ENCODE results near the gene CCDC9.
A peak's percentile ranks its signal among the peaks of the same experiment; 100 is the strongest.

Gene CCDC9

DNA sequence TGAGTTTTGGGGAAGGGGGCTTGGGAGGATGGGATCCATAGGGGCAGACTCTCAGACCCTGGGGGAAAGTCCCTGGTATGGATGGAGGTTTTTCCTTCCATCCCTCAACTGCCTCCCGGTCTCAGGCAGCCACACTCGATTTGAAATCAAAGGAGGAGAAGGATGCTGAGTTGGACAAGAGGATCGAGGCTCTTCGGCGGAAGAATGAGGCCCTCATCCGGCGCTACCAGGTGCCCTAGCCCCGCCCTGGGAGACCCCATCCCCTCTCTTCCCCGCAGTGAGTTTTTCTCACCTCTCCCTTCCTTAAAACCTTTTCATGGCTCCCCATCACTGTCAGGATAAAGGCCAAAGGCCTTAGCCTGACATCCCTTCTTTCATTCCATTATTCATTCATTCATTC, 2.1 kb downstream of the CCDC9 start:
- DNase-seq (ENCODE audit: low spot score): no peak
- TF ChIP-seq, protein P1, sequence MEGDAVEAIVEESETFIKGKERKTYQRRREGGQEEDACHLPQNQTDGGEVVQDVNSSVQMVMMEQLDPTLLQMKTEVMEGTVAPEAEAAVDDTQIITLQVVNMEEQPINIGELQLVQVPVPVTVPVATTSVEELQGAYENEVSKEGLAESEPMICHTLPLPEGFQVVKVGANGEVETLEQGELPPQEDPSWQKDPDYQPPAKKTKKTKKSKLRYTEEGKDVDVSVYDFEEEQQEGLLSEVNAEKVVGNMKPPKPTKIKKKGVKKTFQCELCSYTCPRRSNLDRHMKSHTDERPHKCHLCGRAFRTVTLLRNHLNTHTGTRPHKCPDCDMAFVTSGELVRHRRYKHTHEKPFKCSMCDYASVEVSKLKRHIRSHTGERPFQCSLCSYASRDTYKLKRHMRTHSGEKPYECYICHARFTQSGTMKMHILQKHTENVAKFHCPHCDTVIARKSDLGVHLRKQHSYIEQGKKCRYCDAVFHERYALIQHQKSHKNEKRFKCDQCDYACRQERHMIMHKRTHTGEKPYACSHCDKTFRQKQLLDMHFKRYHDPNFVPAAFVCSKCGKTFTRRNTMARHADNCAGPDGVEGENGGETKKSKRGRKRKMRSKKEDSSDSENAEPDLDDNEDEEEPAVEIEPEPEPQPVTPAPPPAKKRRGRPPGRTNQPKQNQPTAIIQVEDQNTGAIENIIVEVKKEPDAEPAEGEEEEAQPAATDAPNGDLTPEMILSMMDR (IDR thresholded peaks at IDR 0.05; ENCODE audit: extremely low read depth, missing control alignments): no peak

DNA sequence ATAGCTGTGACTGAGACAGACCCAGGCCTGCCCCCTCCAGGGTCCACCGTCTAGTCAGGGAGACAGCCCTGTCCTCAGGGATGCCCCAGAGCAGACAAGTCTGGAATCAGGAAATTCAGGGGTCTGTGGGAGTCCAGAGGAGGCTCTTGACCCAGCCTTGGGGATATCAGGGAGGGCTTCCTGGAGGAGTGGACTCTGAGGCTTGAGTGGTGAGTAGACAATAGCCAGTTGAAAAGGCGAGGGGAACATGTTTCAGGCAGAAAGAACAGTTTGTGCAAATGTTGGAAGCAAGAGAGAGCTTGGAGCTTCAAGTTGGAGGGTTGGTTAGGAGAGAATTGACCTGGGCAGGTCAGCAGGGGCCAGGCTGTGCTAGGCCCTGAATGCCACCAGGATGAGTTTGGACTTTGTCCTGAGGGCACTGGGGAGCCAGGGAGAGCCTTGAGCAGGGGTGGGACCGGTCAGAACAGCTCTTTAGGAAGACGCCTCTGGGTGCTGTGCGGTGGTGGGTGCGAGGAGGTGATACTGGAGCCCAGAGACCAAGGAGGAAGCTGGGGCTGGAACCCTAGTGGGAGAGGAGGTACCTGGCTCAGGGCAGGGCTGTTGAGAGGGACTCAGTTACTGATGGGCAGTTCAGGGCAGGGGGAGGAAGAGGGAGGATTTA, 2.7 kb downstream of the CCDC9 start:
- TF ChIP-seq, protein P1 (IDR thresholded peaks at IDR 0.05; ENCODE audit: extremely low read depth, missing control alignments): no peak
- DNase-seq (ENCODE audit: low spot score): no peak

DNA sequence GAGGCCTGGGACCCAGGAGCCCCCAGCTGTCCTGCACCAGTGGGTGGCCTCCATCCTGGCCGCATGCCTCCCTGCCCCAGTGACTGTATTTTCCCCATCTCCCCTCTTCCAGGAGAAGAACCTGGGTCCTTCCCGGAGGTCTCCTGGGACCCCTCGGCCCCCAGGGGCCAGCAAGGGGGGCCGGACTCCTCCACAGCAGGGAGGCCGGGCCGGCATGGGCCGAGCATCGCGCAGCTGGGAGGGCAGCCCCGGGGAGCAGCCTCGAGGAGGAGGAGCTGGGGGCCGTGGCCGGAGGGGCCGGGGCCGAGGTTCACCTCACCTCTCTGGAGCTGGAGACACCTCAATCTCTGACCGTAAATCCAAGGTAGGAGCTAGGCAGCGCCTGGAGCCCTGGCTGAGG, 4.2 kb downstream of the CCDC9 start:
- DNase-seq (ENCODE audit: low spot score): no peak
- TF ChIP-seq, protein P1 (IDR thresholded peaks at IDR 0.05; ENCODE audit: extremely low read depth, missing control alignments): no peak

DNA sequence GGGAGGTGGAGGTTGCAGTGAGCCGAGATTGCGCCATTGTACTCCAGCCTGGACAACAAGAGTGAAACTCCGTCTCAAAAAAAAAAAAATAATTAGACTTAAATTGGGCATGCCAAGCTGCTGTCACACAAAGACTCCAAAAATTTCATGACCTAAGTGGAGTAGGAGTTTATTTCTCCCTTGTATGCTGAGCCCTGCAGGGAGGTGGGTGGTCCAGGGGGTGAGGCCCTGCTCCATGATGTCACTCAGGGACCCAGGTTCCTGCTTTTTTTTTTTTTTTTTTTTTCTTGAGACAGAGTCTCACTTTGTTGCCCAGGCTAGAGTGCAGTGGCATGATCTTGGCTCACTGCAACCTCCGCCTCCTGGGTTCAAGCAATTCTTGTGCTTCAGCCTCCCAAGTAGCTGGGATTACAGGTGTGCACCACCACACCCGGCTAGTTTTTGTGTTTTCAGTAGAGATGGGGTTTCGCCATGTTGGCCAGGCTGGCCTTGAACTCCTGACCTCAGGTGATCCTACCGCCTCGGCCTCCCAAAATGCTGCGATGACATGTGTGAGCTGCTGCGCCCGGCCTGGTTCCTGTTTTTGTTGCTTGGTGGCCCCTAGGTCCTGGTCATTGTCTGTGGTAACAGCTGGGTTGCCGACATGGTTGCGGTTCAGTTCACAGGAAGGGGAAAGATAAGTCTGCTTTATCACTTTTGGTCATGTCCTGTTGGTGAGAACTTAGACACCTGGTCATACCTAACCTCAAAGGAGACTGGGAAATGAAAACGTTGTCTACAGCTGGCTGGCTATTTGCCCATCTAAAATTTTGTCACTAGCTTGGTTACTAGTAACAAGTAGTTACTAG, 5.8 kb downstream of the CCDC9 start:
- peak; percentile 85 for DNase-seq (ENCODE audit: low spot score)

DNA sequence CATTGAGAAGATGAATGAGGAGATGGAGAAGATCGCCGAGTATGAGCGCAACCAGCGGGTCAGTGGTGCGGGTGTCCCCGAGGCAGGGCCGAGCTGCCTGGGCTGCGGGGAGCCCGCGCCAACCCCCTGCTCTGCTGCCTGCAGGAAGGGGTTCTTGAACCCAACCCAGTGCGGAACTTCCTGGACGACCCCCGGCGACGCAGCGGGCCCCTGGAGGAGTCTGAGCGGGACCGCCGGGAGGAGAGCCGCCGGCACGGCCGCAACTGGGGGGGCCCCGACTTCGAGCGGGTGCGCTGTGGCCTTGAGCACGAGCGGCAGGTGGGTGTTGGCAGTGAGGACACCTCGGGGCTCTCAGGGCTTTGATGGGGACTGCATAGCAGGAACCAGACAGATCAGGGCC, 8.3 kb downstream of the CCDC9 start:
- DNase-seq (ENCODE audit: low spot score): peak; percentile 5

DNA sequence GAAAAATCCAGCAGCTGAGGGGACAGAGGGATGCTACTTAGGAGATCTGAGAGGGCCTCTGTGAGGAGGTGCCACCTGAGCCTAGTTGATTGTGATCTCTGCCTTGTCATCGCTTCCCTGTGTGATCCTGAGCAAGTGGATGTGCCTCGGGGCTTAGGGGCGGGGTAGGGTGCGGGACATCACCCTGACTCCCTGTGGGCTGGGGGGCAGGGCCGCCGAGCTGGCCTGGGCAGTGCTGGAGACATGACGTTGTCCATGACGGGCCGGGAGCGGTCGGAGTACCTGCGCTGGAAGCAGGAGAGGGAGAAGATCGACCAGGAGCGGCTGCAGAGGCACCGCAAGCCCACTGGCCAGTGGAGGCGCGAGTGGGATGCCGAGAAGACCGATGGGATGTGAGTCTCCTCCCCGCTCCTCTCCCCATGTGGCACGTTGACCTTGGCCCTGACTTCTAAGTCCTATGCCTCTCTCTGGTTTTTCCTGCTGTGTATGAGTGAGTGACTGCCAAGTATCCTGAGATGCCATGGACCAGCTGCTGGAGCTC, 10.1 kb downstream of the CCDC9 start:
- TF ChIP-seq, protein P1 (IDR thresholded peaks at IDR 0.05; ENCODE audit: extremely low read depth, missing control alignments): no peak
- peak; percentile 9 for DNase-seq (ENCODE audit: low spot score)

More for the DNA sequence above, 8.3 kb downstream of the CCDC9 start:
- TF ChIP-seq, protein P1 (IDR thresholded peaks at IDR 0.05; ENCODE audit: extremely low read depth, missing control alignments): no peak

DNA sequence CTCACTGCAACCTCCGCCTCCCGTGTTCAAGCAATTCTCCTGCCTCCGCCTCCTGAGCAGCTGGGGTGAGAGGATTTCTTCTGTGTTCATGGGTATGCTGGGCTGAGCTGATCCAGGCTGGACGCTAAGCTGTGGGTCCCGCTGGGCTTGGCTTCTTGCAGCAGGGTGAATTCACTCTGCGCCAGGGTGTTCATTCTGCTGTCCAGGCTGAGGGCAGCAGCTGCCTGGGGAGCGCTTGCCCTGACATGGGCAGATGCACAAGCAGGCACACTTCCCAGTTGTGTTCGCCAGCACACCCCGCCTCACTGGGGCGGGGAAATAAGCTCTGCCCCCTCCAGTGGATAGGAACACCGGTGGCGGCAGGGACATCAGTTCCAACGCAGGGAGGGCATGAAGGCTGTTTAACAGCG, 11.0 kb downstream of the CCDC9 start:
- TF ChIP-seq, protein P1 (IDR thresholded peaks at IDR 0.05; ENCODE audit: extremely low read depth, missing control alignments): no peak
- DNase-seq (ENCODE audit: low spot score): peak; percentile 2

Measured in GM20000 (cell line).